D341Med (cell line): Measurements from ENCODE around the gene FHIT.
A peak's percentile ranks its signal among the peaks of the same experiment; 100 is the strongest.
"Not testable (repeated sequence)": the region's sequence is repeated elsewhere in the genome, so short reads cannot be mapped to it uniquely, and the experiment has no call there.

Experiments
- DNase-seq: peaks from one replicate; pipeline ENCODE4 v3.0.0; 2012; ENCODE audit warnings: low spot score

FHIT gene

GRCh38 chr3:61111825-61112224, 139.4 kb downstream of the FHIT start:
- no peak for DNase-seq

- no peak for DNase-seq
These were observed 140.7 kb downstream of the FHIT start for GRCh38 chr3:61110576-61110975.

- no peak for DNase-seq
These were observed 142.8 kb downstream of the FHIT start for GRCh38 chr3:61108247-61109019.

- DNase-seq, result no peak
These were observed 156.6 kb downstream of the FHIT start for GRCh38 chr3:61094608-61095007.

- DNase-seq, result no peak
These were observed 157.9 kb downstream of the FHIT start for GRCh38 chr3:61093364-61093763.

GRCh38 chr3:61092870-61093269, 158.4 kb downstream of the FHIT start:
- DNase-seq, result peak; percentile 33

- no peak for DNase-seq
These were observed 160.7 kb downstream of the FHIT start for GRCh38 chr3:61090389-61091169.

- no peak for DNase-seq
These were observed 163.8 kb downstream of the FHIT start for GRCh38 chr3:61087465-61087864.

GRCh38 chr3:61081554-61081953, 169.7 kb downstream of the FHIT start:
- no peak for DNase-seq

GRCh38 chr3:61080737-61081445, 170.4 kb downstream of the FHIT start:
- DNase-seq, result no peak

GRCh38 chr3:61078048-61078752, 173.1 kb downstream of the FHIT start:
- DNase-seq, result no peak

- DNase-seq, result no peak
These were observed 173.7 kb downstream of the FHIT start for GRCh38 chr3:61077551-61077950.

GRCh38 chr3:61074783-61075182, 176.5 kb downstream of the FHIT start:
- DNase-seq, result no peak

GRCh38 chr3:61073566-61074165, 177.6 kb downstream of the FHIT start:
- DNase-seq, result no peak

- no peak for DNase-seq
These were observed 183.2 kb downstream of the FHIT start for GRCh38 chr3:61068084-61068483.

GRCh38 chr3:61066800-61067199, 184.5 kb downstream of the FHIT start:
- no peak for DNase-seq

GRCh38 chr3:61066222-61066621, 185.0 kb downstream of the FHIT start:
- not testable (repeated sequence) for DNase-seq

- DNase-seq, result no peak
These were observed 185.7 kb downstream of the FHIT start for GRCh38 chr3:61065451-61066011.

GRCh38 chr3:61061092-61061723, 190.0 kb downstream of the FHIT start:
- DNase-seq, result no peak

GRCh38 chr3:61060411-61060861, 190.8 kb downstream of the FHIT start:
- no peak for DNase-seq

GRCh38 chr3:61058836-61059235, 192.4 kb downstream of the FHIT start:
- no peak for DNase-seq
